NB4 (cell line): ENCODE measurements around the gene UGGT2.

Experiments
- CTCF ChIP-seq: IDR thresholded peaks from one replicate; pipeline ENCODE4 v1.5.1; 2012; ENCODE audit warnings: low read depth, low read length
- MYC ChIP-seq: IDR thresholded peaks from 2 replicates; pipeline ENCODE4 v1.6.1; 2011; ENCODE audit warnings: low read depth, low read length
- POLR2A ChIP-seq: IDR thresholded peaks from 2 replicates; pipeline ENCODE4 v1.6.1; 2011; ENCODE audit warnings: mild to moderate bottlenecking; ENCODE audit not compliant: insufficient read length; ENCODE audit errors: extremely low read depth
- TF ChIP-seq, protein P1 (sequence below): IDR thresholded peaks from 2 replicates; pipeline ENCODE4 v1.6.1; 2011; ENCODE audit warnings: low read depth, low read length

GRCh38 chr13:95800436-95800835 lies 252.8 kb downstream of the UGGT2 start:
- TF ChIP-seq CTCF (no peak), POLR2A (no peak), MYC (no peak)
- TF ChIP-seq, protein P1, sequence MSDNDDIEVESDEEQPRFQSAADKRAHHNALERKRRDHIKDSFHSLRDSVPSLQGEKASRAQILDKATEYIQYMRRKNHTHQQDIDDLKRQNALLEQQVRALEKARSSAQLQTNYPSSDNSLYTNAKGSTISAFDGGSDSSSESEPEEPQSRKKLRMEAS, result no peak
